Tongue (tissue), 3 donors: ENCODE data around the gene TMEM179B. TPM values are rescaled to one million over a fixed set of nuclear protein-coding genes. Genes with fewer than 3 reads are reported as not detected.
A peak's percentile ranks its signal among the peaks of the same experiment; 100 is the strongest.

Experiments used
- DNase-seq: peaks from one replicate; pipeline ENCODE4 v3.0.0-alpha.2; 2015
- small RNA-seq: library from RNA; depleted of rRNA; stranded (forward); fragments of <200 nt; gene quantifications from one replicate; pipeline ENCODE3, GENCODE V24; 2014; ENCODE audit warnings: low replicate concordance
- total RNA-seq: library from RNA; depleted of rRNA; stranded (reverse); fragments of >200 nt; gene quantifications from one replicate; pipeline ENCODE4 v1.2.3, GENCODE V29; 2014

The TMEM179B gene
- total RNA-seq, 1 donor from 2014 or later, result 19.5 TPM

DNA sequence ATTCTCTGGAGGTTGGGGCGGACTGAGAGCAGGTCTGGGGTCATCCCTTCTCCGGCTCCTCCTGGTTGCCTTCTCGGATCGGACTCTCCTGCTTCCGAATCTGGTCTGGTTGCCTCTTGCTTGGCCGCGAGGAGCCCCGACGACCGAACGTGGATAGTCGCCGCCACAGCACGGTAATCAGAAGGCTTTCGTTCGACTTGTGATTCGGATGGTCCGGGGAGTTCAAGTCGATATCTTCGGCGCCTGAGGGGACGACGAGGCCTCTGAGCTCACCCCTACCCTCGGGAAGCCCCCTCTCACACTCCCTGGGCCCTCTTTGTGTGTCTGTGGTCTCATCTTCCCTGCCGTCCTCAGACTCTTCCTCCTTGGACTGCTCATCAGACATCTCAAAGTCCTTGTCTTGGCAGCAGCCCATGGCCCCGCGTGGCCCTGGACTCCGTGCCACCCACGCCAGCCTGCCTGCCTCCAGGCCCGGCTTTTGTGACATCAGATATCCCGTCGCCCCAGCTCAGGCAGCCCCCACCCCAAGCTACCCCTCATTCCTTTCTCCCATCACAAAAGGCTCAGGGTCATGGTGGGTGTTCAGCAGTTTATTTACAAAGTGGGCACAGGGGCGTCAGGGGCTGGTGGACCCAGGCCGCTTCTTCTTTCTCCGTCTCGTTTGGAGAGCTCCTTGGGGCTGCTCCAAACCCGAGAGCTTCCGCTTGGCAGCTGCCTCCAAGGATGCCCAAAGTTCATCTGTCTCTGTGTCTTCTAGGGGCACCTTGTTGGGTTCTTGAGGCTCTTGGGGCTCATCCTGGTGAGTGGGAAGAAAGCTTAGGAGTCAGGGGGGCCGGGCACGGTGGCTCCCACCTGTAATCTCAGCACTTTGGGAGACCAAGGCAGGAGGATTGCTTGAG is 45.4 kb downstream of the TMEM179B start, which contains the start of gene TEX54:
TEX54 (minus strand) TSS at position 506 of the 899 bp plus-strand sequence.
- DNase-seq, result no peak

DNA sequence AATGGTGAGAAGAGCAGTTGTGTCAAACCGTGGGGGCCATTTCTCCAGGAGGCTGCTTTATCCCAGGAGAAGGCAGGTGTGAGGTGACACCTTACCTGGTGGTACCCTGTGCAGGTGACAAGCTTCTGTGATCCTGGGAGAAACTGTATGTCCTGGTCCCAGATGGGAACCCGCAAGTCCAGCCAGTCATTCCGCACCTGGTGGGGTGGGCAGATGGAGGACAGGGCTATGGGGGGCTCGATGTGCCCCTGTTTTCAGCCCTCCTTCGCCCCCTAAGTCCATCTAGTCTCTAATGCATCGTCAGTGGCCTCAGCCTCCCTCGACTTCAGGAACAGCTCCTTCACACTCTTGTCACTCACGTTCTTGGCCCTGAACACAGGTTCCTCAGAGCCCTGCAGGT is 48.1 kb downstream of the TMEM179B start:
- no peak for DNase-seq

DNA sequence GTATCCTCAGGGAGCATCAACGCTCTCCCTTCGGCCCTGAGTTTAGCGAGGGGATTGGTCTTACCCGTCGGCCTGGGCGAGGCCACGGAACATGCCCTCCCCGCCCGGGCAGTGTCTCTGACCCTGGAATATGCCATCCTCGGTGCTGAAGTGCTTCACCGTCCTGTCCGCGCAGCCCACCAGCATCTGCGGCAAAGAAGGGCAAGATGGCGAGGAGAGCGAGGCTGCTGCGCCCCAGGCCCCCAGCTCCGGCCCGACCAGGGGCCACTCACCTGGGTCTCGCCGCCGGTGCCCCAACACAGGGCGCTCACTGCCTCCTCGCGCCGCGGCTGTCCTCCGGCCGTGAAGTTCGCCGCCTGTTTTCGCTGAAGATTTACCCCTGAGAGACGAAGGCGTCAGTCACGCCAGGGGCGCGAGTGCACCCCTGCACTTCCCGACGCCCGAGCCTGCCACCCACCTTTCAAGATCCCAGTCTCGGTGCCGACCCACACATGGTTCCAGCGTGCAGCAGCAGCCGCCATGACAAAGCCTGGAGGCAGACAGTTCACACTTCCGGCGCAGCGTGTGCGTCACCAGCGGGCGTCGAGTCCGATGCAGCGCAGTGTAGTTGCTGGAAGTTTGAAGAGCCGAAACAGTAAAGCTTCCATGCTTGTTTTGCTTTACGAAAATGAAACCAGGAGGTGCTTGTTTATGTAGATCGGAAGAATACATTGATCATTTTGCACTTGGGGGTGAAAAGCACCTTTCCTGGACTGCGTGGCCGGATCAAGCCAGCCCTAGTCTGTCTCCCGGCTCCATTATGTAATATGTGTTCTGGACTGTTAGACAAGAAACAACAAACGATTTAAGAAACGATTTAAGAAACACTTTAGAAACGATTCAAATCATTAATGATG is 52.1 kb downstream of the TMEM179B start, which contains the start of gene WDR74:
WDR74 (minus strand) TSS at position 541 of the 896 bp plus-strand sequence; CDS start at position 521, 20 bp downstream.
- peak; percentile 98 for DNase-seq

Small RNAs within 50 kb of the gene (small RNA-seq; reads per million reads assigned to genes)
- 0.45 reads per million, percentile 70 among the genes with 10 or more reads in this experiment for gene MIR6514
- gene RNU6-118P, result not detected

Other genes starting within 250 kb of the TMEM179B start
- gene AHNAK, start 240.6 kb upstream of the TMEM179B start, total RNA-seq, result 909 TPM
- 1,840 TPM for gene EEF1G, start 213.5 kb upstream of the TMEM179B start, total RNA-seq
- gene TUT1, start 195.9 kb upstream of the TMEM179B start, total RNA-seq, result 5.8 TPM
- 54.7 TPM for gene MTA2, start 185.5 kb upstream of the TMEM179B start, total RNA-seq
- gene EML3, start 174.6 kb upstream of the TMEM179B start, total RNA-seq, result 11.2 TPM
- 0.72 TPM for gene ROM1, start 174.1 kb upstream of the TMEM179B start, total RNA-seq
- 14.4 TPM for gene B3GAT3, start 165.4 kb upstream of the TMEM179B start, total RNA-seq
- gene GANAB, start 140.8 kb upstream of the TMEM179B start, total RNA-seq, result 158 TPM
- 22.4 TPM for gene INTS5, start 134.1 kb upstream of the TMEM179B start, total RNA-seq
- gene C11orf98, start 122.2 kb upstream of the TMEM179B start, total RNA-seq, result 10.4 TPM
- 2.6 TPM for gene CSKMT, start 122.1 kb upstream of the TMEM179B start, total RNA-seq
- 5.4 TPM for gene UQCC3, start 115.7 kb upstream of the TMEM179B start, total RNA-seq
- gene LBHD1, start 115.1 kb upstream of the TMEM179B start, total RNA-seq, result 2.9 TPM
- 90.2 TPM for gene UBXN1, start 108.3 kb upstream of the TMEM179B start, total RNA-seq
- gene LRRN4CL, start 97.9 kb upstream of the TMEM179B start, total RNA-seq, result 33.8 TPM
- 11.4 TPM for gene BSCL2, start 80.0 kb upstream of the TMEM179B start, total RNA-seq
- gene GNG3, start 79.7 kb upstream of the TMEM179B start, total RNA-seq, result not detected
- 39.0 TPM for gene HNRNPUL2, start 59.9 kb upstream of the TMEM179B start, total RNA-seq
- 18.9 TPM for gene TTC9C, start 58.9 kb upstream of the TMEM179B start, total RNA-seq
- 7.5 TPM for gene ZBTB3, start 33.2 kb upstream of the TMEM179B start, total RNA-seq
- gene POLR2G, start 25.8 kb upstream of the TMEM179B start, total RNA-seq, result 56.2 TPM
- 17.7 TPM for gene TAF6L, start 16.0 kb upstream of the TMEM179B start, total RNA-seq
- gene TMEM223, start 4.6 kb downstream of the TMEM179B start, total RNA-seq, result 24.7 TPM
- 45.2 TPM for gene NXF1, start 18.0 kb downstream of the TMEM179B start, total RNA-seq
- gene STX5, start 44.6 kb downstream of the TMEM179B start, total RNA-seq, result 37.1 TPM
- not detected for gene TEX54, start 45.4 kb downstream of the TMEM179B start, total RNA-seq
- 36.8 TPM for gene WDR74, start 52.2 kb downstream of the TMEM179B start, total RNA-seq
- 87.0 TPM for gene SLC3A2, start 93.5 kb downstream of the TMEM179B start, total RNA-seq
- gene CHRM1, start 134.0 kb downstream of the TMEM179B start, total RNA-seq, result 0.10 TPM
- gene SLC22A6, start 197.6 kb downstream of the TMEM179B start, total RNA-seq, result not detected
- gene SLC22A8, start 228.4 kb downstream of the TMEM179B start, total RNA-seq, result not detected